Vagina (tissue), 2 donors: ENCODE data around the gene TNFRSF19.

Experiments used
- POLR2A ChIP-seq, 2 donors: fragments of 450-650 bp; IDR thresholded peaks; one replicate each; pipeline ENCODE4 v1.6.1; 2017; ENCODE audit warnings: antibody characterized with exemption in 2 of 2, mild to moderate bottlenecking in 2 of 2, moderate library complexity in 2 of 2
- POLR2AphosphoS5 ChIP-seq, 2 donors: sonication (generic); formaldehyde crosslinking; IDR thresholded peaks; one replicate each; pipeline ENCODE4 v1.9.0; 2017; ENCODE audit warnings: antibody characterized with exemption in 2 of 2, mild to moderate bottlenecking in 2 of 2, low read depth in 1 of 2; ENCODE audit not compliant: insufficient read depth in 1 of 2
- TF ChIP-seq, protein P1 (sequence below), 3 experiments: fragments of 450-650 bp in 2 of 3; fragments of 200-600 bp in 1 of 3; sonication (generic) in 1 of 3; IDR thresholded peaks; one replicate each; pipeline ENCODE4 v1.5.1; 2017 to 2019; ENCODE audit warnings: antibody characterized with exemption in 3 of 3, mild to moderate bottlenecking in 2 of 3, moderate library complexity in 2 of 3

DNA sequence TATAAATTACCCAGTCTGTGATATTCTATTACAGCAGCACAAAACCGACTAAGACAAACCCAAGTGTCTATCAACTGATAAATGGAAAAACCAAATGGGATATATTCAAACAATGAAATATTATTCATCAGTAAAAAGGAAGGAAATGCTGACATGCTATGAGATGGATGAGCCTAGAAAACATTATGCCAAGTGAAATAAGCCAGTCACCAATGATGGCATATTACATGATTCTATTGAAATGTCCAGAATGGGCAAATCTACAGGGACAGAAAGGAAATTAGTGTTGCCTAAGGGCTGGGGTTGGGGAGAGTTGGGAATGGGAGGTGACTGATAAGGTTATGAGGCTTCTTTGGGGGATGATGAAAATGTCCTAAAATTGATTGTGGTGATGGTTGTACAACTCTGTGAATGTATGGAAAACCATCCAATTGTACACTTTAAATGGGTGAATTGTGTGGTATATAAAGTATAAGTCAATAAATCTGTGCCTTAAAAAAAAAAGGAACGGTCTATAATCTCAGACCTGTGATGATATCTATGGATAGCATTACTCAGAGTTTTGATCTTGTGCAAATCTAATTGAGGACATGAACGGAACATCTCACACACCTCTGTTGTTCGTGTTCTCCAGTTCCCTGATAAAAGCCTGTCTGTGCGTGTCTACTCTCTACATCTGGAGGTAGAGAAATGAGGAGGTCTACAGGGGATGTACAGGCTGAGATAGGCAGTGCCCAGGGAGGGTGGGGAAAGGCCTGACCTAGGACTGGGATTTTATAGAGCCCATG lies 49.0 kb downstream of the TNFRSF19 start:
- TF ChIP-seq, protein P1, sequence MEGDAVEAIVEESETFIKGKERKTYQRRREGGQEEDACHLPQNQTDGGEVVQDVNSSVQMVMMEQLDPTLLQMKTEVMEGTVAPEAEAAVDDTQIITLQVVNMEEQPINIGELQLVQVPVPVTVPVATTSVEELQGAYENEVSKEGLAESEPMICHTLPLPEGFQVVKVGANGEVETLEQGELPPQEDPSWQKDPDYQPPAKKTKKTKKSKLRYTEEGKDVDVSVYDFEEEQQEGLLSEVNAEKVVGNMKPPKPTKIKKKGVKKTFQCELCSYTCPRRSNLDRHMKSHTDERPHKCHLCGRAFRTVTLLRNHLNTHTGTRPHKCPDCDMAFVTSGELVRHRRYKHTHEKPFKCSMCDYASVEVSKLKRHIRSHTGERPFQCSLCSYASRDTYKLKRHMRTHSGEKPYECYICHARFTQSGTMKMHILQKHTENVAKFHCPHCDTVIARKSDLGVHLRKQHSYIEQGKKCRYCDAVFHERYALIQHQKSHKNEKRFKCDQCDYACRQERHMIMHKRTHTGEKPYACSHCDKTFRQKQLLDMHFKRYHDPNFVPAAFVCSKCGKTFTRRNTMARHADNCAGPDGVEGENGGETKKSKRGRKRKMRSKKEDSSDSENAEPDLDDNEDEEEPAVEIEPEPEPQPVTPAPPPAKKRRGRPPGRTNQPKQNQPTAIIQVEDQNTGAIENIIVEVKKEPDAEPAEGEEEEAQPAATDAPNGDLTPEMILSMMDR (IDR thresholded peaks at IDR 0.05) = no peak
- TF ChIP-seq POLR2AphosphoS5 (IDR thresholded peaks at IDR 0.05; ENCODE audit: insufficient read depth in 1 of 2, low read depth in 1 of 2) = no peak
- no peak for TF ChIP-seq POLR2A (IDR thresholded peaks at IDR 0.05)
